OCI-M2 (cell line): ENCODE data around the gene UPB1.

Source experiments
- DNase-seq: peaks from one replicate; lab custom pipeline; 2025; ENCODE audit not compliant: unreplicated experiment; lab: John Stamatoyannopoulos, UW

Gene UPB1

DNA sequence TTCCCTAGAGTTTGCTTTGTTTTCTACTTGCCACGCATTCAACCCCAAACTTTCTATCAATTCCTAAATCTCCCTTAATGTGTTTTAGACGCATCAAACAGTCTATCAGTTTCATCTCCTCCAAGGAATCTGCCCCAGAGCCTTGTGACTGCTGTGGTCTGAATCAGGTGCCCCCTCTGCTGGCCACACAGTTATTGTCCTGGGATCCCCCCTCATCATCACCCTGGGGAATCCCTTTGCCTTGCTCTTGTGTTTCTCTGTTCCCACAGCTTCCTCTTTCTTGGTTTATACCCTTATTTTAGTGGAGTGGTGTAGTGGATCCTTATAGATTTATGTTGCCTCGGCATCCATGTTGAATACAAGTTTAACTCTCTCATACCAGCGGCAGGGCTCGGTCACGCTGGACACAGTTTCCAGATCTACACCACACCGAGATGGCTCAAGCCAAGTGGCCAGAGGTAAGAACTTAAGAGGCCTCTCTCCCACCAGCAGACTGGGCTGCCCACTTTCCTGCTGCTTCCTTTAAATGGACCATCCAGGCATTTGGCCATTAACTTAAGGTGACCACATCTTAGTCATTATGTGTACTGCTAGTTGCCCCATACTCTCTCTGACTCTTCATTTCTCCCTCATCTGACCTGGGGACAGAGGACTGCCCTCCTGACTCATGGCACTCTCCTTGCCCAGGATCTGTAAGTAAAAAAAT, 8.2 kb downstream of the UPB1 start:
- DNase-seq, result no peak

DNA sequence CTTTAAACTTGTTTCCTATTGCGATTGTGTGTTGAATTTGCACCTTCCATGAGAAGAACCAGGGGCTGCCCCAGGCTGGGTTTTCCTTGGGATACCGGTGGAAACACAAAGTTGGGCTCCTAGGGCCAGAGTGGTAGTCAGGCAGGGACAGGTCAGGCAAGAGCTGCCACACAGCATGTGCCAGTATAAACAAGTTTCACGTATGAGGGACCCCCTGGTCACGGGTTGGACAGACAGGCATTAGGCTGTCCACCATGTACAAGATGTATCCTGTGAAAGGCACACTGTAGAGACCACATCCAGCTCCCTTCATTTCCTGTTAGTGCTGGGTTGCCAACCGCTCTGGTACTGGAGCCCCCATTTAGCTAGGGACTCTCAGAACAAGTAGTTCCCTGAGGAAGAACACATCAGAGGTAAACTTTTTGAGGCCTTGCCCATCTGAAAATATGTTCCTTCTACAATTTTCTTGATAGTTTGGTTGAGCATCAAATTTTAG, 8.8 kb downstream of the UPB1 start:
- no peak for DNase-seq

DNA sequence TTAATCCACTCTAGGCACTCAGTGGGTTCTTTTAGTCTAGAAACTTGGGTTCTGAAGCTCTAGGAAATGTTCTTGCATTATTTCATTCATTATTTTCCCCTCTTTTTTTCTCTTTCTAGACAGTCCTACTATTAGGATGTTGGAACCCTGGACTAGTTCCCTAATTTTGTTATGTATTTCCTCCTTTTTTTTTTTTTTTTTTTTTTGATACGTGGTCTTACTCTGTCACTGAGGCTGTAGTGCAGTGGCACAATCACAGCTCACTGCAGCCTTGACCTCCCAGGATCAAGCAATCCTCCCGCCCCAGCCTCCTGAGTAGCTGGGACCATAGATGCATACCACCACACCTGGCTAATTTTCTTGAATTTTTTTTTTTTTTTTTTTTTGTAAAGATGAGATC, 9.4 kb downstream of the UPB1 start:
- DNase-seq, result no peak

DNA sequence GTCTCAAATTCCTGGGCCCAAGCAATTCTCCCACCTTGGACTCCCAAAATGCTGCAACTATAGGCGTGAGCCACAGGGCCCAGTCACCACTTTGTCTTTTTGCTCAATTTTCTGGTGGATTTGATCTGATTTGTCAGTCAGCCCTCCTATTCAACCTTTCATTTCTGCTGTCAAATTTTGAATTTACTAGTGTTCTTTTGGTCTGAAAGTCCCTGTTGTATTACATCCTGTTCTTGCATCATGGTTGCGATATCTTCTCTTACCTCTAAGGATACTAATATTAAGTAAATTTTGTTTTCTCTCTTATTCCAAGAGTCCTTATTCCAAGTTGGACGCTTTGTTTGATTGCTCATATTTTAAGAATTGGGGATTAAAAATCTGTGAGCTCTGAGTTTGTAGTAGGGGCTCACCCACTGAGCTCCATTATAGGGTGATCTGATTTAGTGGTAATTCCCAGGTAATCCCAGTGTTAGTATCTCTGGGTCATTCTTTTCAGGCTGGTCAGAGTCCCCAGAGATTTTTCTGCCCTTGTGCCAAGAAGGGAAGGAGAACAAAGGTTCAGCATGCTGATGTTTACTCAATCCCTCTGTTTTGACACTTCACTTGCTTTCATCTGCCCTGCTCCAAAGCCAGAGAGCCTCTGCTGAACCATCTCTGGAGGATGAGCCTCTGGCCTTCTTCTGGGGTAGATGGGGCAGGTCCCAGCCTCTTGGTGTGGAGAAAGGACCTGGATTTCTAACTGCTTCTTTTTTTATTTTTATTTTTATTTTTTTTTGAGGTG, 10.0 kb downstream of the UPB1 start:
- DNase-seq, result no peak

DNA sequence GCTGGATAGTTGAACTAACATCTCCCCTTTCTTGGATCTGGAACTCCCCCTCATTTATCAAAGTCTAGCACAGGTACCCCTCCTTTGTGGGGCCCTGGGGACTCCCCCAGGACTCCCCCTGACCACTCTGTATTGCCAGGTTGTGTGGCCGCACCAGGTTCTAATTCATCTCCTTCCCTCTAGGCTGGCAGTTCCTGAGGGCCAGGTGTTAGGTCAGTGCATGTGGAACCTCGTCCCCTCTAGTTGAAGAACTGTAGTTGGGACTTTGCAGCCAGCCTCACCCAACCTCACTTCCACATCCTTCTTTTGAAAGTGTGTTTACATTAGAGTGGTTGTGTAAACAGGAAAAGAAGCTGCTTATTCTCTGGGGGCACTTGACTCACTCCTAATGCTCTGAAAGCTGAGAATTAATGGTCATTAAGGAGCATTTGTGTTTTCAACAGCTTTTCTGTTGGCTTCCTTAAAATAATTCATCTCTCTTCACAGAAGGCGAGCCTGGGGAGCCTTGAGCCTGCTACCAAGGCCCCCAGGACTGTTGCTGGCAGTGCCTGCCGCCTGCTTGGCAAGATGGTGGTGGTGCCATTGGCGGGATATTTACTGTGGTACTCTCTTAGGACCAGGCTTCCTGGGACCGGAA, 11.8 kb downstream of the UPB1 start:
- no peak for DNase-seq

DNA sequence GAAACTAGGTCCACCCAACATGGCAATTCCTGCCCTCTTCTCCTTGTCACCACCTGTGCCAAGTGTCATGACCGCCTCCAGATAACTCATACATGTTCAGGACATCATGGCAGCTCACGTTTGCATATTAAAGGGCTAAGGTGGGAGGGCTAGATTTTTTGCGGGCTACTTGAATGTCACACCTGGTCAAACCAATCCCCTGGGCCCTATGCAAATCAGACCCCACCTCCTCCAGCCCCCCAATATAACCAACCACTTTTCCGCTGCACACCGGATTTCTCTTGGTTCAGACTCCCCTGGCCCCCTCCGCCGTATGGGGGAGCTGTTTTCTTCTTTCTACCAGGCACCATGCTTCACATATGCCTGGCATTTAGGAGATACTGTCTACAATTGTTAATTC, 12.6 kb downstream of the UPB1 start:
- DNase-seq, result no peak

DNA sequence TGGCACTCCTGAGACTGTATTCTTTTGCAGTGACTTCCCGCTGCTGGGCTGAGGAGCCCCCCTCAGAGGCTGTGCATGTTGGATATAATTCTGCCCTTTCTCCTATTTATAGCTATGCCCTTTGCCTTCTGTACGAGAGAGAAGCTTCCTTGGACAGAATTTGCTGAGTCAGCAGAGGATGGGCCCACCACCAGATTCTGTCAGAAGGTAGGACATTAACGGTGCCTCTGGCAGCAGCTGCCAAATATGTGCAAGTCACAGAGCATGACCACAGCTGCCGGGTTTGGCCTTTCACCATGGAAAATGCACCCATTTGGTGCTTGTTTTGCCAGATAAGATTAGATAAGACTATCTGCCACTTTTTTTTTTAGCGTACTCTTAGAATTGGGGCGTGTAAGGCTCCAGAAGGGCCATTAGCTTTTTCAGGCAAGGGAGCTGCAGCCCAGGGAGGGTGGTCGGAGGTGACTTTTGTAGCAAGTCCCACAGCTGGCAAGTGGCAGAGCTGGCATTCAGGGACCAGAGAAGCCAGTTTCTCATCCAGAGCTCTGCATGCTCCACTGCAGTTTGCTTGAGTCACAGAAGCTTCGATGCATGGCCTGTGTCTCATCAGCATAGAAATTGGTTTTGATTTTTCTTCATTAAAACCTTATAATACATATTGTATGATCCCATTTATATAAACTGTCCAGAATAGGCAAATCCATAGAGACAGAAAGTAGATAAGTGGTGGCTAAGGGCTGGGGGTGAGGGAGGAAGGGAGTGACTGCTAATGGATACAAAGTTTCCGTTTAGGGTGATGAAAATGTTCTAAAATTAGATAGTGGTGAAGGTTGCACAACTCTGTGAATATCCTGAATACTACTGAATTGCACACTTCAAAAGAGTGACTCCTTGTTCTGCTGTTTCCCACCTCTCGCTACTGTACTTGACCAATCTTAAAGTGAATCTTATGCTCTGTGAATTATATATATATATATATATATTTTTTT, 15.8 kb downstream of the UPB1 start:
- DNase-seq, result no peak

DNA sequence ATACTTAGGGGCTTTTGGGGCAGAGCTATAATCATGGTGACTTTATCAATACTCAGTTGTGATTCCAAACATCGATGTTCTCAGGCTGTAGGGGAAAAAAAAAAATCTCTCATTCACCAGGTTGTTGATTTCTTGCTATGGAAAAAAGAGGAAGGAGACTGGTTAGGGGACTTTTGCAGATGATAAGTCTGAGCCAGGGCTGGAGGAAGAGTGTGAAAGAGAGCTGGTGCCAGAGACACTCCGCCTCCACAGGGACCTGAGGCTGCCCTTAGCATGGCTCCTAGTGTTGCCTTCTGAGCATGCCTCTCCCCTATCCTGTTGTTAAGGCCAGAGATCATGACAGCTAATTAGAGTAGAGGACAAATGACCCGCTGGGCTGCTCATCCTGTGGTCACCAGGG, 16.9 kb downstream of the UPB1 start:
- no peak for DNase-seq

DNA sequence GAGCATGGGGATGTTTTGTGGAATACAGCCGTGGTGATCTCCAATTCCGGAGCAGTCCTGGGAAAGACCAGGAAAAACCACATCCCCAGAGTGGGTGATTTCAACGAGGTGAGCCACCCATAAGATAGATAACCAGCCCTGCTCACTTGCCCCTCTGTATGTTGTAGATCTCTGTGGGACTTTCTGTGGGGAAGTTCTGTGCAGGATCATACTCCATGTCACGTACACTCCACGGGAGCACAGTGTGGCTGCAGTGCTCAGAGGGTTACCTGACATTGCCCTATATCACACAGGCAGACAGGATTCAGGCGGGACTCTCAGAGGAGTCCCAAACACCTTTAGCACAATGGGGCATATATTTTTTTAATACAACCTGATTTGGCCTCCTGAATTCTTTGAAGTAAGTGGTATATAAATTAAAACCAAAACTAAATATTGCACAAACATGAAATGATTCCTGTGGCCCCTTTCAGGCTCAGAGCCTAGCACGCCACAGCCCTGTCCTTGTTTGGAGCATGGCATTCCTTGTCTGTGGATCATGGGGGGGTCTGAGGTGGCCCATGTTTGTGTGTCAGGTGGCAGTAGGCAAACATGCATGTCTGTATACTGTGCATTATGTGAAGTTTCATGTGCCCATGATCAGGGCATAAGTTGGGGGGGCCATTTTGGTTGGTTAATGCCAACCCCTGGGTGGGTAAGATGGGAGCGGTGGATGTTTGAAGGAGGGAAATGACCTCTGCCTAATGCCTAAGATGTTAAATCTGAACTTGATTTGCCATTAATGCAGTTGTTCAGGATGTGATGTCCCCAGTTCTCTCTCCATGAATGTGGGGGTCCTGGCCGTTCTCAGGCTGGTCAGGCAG, 18.5 kb downstream of the UPB1 start:
- DNase-seq, result no peak

DNA sequence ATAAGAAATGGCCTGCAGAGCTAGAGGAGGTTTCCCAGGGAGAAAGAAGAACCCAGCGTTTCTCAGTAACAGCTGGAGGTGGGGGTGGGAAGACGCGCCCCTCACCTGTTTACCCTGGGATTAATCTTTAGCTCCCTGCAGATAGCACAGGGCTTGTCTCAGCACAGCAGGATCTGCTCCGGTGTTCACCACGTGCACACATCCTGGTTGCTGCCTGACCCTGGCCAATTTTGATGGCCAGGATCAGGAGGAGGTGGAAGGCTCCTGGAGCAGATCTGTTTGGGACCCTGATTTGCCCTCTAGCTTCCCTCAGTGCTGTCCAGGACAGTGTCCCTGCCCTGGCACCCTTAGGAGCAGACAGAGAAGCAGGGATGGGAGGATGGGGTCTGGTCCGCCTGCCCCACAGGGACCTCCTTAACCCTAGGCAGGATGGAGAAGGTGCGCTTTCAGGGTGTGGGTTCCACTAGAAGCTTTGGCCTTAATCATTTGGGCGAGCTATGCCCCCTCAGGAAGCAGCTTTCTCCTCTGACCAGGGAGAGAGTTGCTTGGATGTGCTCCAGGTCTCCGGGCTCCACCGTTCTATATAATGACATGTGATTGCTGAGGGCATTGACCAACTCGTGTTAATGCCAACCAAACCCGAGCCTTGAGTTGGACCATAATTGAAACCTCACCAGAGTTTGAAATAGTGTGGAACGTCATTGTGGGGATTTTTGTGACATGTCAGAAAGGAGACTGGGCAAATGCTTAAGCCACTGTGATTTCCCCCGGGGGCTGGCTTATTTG, 19.3 kb downstream of the UPB1 start:
- no peak for DNase-seq

DNA sequence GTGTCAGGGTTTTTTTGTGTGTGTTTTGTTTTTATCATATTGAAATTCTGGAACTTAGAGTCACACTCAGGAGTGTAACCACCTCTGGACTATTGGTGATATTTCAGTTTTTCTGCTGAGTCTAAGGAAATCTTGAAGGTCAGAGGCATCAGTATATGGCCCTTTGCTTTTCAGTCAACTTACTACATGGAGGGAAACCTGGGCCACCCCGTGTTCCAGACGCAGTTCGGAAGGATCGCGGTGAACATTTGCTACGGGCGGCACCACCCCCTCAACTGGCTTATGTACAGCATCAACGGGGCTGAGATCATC, 19.9 kb downstream of the UPB1 start:
- no peak for DNase-seq

DNA sequence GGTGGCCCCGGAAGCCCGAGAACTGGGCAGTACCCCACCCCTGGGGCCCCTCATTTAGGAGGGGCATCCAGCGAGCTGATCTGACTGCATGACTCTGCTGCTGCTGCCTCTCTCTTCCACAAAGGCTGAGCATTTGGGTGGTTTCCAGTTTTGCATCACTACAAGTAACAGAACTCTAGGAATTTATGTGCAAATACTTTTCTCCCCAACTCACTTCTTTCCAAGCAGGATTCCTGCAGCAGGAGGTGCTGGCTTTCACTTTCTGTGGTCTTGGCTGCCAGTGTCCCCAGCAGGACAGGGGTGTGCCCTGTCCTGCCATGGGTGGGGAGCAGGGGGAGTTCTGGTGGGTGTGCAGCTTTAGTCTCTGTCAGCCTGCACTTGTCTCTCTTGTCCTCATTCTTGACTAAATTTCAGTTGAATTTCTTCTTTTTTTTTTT, 21.2 kb downstream of the UPB1 start:
- DNase-seq, result no peak

DNA sequence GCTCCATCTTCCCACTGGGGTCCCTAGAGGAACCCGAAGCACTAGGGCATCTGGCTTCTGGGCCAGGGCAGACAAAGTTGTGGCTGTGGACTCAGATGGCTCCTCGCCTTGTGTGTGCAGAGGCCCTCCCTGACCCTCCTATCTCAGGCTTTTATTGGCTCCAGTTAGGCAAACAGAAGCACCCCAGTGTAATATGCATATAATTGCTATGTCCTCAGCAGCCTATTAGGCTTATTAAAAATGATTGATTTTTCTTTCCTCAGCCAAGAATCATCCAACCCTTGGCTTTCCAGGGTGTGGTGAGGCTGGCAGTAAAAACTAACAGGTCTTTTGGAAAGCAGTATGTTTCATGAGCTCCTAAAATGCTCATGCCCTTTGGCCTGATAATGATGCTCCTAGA, 22.3 kb downstream of the UPB1 start:
- DNase-seq, result no peak

DNA sequence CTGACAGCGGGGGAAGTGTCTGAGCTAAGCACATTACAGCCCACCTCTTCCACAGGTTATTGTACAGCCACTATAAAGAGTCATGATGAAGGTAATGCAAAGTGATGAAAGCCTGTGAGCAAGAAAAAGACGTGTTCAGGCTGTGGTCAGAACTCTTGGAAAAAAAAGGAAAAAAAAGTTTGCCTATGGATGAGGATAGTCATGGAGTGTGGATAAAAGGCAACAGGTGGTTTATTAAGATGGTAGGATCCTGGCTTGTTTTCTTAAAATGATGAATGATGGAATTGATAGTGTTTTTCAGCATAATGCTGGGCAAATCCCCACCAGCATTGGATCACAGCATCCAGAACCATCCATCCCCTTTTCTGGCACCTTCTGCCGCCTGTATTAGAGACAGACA, 23.1 kb downstream of the UPB1 start:
- DNase-seq, result no peak

DNA sequence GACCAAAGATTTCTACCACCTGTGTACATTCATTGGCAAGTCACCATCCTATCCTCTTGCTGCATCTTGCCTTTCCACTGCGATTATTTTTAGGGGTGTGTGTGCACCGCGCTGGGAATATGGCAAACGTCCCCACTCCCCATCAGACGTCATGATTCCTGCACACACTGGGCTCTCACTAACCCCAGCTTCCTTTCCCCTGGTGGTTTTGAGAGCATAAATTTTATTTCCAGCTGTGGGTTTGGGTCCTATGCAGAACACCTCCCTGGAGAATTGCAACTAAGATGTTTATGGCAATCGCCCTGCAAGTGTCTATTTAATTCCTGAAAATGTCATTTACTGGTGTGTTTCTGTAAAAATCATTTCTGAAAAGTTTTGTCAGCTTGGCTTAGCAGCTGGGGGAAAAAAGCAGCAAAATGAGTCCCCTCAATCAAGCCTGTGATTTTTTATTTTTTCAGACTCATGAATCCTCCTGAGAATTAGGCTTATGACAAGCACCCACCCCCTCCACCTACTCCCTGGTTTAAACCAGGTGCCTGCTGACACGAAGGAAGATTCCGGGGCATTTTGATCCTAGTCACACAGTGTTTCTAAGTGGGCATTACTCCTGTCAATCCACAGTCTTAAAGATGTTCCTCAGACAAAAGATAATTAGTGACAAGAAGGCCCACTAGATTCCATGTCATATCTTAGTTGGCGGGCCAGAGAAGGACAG, 23.8 kb downstream of the UPB1 start:
- no peak for DNase-seq

DNA sequence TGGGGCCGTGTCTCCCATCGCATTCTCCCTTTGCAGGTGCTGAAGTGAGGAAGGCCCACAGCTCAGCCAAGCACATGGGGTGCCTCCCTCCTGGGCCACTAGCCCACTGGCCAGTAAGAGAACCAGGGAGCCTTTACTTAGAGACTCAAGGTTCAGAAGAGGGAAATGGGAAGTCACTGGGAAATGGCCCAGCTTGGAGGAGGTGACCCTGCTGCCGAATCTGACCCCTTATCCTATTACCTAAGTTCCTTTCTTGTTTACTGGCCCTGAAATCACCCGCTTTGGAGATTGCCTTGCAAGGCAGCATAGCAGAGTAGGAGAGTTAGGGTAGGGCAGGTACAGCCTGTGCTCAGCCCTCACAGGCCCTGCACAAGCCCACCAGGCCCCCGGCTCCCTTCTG, 24.4 kb downstream of the UPB1 start:
- no peak for DNase-seq

DNA sequence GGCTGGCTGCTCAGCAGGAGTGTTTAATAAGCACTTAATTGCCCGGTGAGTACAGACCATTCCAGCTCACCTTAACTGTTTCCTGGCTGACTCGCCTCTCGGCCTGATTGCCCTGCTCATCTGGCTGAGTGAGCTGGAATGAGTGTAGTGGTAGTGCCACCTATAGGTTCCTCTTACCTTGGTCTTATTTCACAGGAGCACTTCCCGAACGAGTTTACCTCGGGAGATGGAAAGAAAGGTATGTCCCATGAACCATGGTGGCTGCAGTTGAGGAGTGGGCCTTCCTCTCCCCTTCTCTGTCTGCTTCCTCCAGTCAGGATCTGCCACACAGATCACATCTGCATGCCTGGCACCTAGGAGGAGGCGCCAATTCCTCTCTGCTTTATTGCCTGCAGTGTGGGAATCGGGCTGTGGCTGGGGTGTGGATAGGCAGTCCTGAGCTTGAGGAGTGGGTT, 26.7 kb downstream of the UPB1 start:
- no peak for DNase-seq

DNA sequence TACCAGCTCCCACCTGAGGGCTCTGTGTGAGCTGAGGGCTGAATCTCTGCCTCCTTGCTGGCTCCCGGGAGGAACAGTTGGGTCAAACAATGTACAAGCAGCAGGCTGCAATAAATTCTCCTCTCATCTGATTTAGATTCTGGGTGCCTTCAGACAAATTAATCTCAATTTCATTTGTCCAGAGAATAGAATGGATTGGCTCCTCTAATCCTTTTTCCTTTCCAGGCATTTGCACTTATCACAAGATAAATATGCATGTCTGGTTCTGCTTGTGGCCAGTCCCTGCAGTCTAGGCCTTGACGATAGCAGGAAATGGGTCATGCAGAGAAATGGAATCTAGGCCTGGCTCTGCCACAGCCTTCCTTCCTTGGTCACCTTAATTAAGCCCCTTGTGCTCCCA, 28.7 kb downstream of the UPB1 start:
- DNase-seq, result no peak
